ENCODE data around the gene PPP1R1C.

DNA sequence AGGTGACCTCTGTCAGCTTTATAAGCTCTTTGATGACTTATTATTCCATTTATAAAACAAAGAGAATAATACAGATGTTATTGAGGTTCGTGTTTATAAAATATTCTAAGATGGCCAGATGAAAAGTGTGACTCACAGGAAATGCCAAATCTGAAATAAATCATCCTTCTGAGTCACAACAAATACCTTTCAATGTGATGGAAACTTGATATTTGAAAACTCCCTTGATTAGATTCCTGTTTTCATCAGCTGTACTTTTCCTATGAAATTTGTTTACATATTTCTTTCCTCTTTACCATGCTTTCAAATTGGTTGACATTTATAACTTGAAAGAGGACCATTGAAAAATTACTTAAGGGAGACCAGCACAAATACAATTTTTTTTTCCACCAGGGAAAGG, 30.6 kb upstream of the PPP1R1C start:
- no peak for TF ChIP-seq ZNF671 (CRISPR knock-in tag; IDR thresholded peaks at IDR 0.05)
- TF ChIP-seq CTCF (IDR thresholded peaks at IDR 0.05): no peak
- TF ChIP-seq, protein P1, sequence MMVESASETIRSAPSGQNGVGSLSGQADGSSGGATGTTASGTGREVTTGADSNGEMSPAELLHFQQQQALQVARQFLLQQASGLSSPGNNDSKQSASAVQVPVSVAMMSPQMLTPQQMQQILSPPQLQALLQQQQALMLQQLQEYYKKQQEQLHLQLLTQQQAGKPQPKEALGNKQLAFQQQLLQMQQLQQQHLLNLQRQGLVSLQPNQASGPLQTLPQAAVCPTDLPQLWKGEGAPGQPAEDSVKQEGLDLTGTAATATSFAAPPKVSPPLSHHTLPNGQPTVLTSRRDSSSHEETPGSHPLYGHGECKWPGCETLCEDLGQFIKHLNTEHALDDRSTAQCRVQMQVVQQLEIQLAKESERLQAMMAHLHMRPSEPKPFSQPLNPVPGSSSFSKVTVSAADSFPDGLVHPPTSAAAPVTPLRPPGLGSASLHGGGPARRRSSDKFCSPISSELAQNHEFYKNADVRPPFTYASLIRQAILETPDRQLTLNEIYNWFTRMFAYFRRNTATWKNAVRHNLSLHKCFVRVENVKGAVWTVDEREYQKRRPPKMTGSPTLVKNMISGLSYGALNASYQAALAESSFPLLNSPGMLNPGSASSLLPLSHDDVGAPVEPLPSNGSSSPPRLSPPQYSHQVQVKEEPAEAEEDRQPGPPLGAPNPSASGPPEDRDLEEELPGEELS (CRISPR knock-in tag; IDR thresholded peaks at IDR 0.05): no peak
- no peak for TF ChIP-seq TP53 (CRISPR knock-in tag; IDR thresholded peaks at IDR 0.05)
- no peak for TF ChIP-seq MYBL2 (CRISPR knock-in tag; IDR thresholded peaks at IDR 0.05)
- TF ChIP-seq MAX (CRISPR knock-in tag; IDR thresholded peaks at IDR 0.05): no peak
- TF ChIP-seq ZBTB43 (CRISPR knock-in tag; IDR thresholded peaks at IDR 0.05): no peak
- TF ChIP-seq ATF2 (CRISPR knock-in tag; IDR thresholded peaks at IDR 0.05; ENCODE audit: borderline replicate concordance, low read depth): no peak
- TF ChIP-seq NR1H2 (CRISPR knock-in tag; IDR thresholded peaks at IDR 0.05): no peak
- no peak for TF ChIP-seq JAZF1 (CRISPR knock-in tag; IDR thresholded peaks at IDR 0.05)
- TF ChIP-seq PRDM15 (CRISPR knock-in tag; IDR thresholded peaks at IDR 0.05): no peak
- TF ChIP-seq ZNF232 (CRISPR knock-in tag; IDR thresholded peaks at IDR 0.05): no peak
- TF ChIP-seq, protein P2, sequence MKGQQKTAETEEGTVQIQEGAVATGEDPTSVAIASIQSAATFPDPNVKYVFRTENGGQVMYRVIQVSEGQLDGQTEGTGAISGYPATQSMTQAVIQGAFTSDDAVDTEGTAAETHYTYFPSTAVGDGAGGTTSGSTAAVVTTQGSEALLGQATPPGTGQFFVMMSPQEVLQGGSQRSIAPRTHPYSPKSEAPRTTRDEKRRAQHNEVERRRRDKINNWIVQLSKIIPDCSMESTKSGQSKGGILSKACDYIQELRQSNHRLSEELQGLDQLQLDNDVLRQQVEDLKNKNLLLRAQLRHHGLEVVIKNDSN (CRISPR knock-in tag; IDR thresholded peaks at IDR 0.05): no peak
- TF ChIP-seq ZNF138 (CRISPR knock-in tag; conservative IDR thresholded peaks at IDR 0.05): no peak
